ENCODE data around the gene ZNF205.
A peak's percentile ranks its signal among the peaks of the same experiment; 100 is the strongest.

ZNF205 gene

DNA sequence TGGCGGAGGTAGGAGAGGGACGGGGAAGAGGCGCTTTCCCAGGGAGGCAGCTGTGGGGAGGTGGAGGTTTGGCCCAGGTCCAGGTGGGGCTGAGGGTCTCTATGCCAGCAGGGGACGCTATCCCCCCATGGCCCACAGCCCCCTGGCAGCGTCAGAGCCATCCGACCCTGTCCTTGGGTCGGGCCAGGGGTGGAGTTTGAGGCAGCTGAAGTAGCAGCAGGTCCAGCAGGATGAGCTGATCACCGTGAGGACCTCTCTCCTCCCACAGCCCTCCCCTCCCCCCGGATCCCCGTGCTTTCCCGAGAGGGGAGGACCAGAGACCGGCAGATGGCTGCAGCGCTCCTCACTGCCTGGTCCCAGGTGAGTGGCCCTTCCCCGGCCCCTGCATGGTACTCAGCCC is 3.2 kb downstream of the ZNF205 start:
- DNase-seq (ENCODE audit: insufficient read length) = no peak
- TF ChIP-seq POLR2A (IDR thresholded peaks at IDR 0.05; ENCODE audit: low read depth, low read length) (no peak), POLR2AphosphoS5 (IDR thresholded peaks at IDR 0.05; ENCODE audit: low read depth, low read length) (no peak), TAF1 (IDR thresholded peaks at IDR 0.05; ENCODE audit: borderline replicate concordance, low read depth, low read length) (no peak)
- no peak for FAIRE-seq

- FAIRE-seq (no peak), DNase-seq (ENCODE audit: insufficient read length) (peak; percentile 16)
- TF ChIP-seq POLR2A (IDR thresholded peaks at IDR 0.05; ENCODE audit: low read depth, low read length) (no peak), POLR2AphosphoS5 (IDR thresholded peaks at IDR 0.05; ENCODE audit: low read depth, low read length) (no peak), TAF1 (IDR thresholded peaks at IDR 0.05; ENCODE audit: borderline replicate concordance, low read depth, low read length) (no peak)
Measured at GRCh38 chr16:3118204-3118790, 5.9 kb downstream of the ZNF205 start.

DNA sequence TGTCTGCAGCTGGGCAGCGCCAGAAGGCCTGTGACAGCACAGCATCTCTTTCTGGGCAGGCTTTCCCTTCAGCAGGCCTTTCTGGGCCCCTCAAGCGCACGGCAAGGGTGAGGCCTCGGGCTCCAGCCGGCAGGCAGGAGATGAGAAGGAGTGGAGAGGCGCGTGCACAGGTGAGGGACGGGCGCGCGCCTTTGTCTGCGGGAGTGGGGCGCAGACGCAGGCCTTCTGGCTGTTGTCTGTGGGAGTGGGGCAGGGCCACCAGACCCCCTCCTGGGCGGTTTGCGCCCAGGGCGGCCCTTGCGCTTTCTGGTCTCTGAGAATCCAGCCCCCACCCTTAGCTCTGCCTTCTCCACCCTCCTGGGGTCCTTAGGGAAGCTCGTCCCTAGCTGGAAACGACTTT is 6.5 kb downstream of the ZNF205 start:
- DNase-seq (ENCODE audit: insufficient read length) = peak; percentile 25
- FAIRE-seq = no peak
- TF ChIP-seq POLR2AphosphoS5 (IDR thresholded peaks at IDR 0.05; ENCODE audit: low read depth, low read length) = no peak
- TF ChIP-seq POLR2A (IDR thresholded peaks at IDR 0.05; ENCODE audit: low read depth, low read length) = no peak
- TF ChIP-seq TAF1 (IDR thresholded peaks at IDR 0.05; ENCODE audit: borderline replicate concordance, low read depth, low read length) = no peak

DNA sequence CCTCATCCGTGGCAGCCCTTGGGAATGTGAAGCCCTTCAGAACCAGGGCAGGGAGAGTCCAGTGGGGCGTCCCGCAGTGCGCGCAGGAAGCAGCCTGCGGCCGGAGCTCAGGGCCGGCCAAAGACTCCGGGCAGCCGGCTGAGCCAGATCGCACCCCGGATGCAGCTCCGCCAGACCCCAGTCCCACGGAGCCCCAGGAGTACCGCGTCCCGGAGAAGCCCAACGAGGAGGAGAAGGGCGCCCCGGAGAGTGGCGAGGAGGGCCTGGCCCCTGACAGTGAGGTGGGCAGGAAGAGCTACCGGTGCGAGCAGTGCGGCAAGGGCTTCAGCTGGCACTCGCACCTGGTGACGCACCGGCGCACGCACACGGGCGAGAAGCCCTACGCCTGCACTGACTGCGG is 6.9 kb downstream of the ZNF205 start:
- TF ChIP-seq POLR2A (IDR thresholded peaks at IDR 0.05; ENCODE audit: low read depth, low read length) (no peak), TAF1 (IDR thresholded peaks at IDR 0.05; ENCODE audit: borderline replicate concordance, low read depth, low read length) (no peak), POLR2AphosphoS5 (IDR thresholded peaks at IDR 0.05; ENCODE audit: low read depth, low read length) (no peak)
- no peak for FAIRE-seq
- DNase-seq (ENCODE audit: insufficient read length) = peak; percentile 16

DNA sequence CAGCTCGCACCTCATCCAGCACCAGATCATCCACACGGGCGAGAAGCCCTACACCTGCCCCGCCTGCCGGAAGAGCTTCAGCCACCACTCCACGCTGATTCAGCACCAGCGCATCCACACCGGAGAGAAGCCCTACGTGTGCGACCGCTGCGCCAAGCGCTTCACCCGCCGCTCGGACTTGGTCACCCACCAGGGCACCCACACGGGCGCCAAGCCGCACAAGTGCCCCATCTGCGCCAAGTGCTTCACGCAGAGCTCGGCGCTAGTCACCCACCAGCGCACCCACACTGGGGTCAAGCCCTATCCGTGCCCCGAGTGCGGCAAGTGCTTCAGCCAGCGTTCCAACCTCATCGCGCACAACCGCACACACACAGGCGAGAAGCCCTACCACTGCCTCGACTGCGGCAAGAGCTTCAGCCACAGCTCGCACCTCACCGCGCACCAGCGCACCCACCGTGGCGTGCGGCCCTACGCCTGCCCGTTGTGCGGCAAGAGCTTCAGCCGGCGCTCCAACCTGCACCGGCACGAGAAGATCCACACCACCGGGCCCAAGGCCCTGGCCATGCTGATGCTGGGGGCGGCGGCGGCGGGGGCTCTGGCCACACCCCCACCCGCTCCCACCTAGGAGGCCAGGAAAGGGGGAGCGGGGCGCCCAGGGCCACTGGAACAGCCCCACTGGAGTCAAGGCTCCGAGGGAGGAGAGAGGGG is 7.5 kb downstream of the ZNF205 start:
- FAIRE-seq (no peak), DNase-seq (ENCODE audit: insufficient read length) (no peak)
- no peak for TF ChIP-seq TAF1 (IDR thresholded peaks at IDR 0.05; ENCODE audit: borderline replicate concordance, low read depth, low read length)
- no peak for TF ChIP-seq POLR2AphosphoS5 (IDR thresholded peaks at IDR 0.05; ENCODE audit: low read depth, low read length)
- TF ChIP-seq POLR2A (IDR thresholded peaks at IDR 0.05; ENCODE audit: low read depth, low read length) = no peak

DNA sequence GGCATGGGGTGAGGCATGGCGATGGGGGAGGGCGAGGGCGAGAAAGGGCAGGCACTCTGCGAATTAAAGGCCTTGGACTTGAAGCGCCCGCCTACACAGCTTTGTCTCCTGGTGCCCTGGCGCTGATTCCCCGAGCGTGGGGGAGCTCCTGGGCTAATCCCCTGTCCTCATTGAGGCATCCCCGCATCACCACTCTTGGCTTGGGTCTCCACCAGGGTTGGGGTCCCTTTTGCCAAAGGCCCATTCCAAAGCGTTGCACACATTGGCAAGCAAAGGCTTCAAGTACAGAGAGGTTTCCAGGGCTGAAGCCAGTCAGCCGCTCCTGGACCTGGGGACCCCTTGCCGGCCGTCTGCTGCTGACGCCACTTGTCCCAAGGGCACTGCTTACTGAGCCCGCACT is 8.0 kb downstream of the ZNF205 start:
- no peak for FAIRE-seq
- no peak for TF ChIP-seq TAF1 (IDR thresholded peaks at IDR 0.05; ENCODE audit: borderline replicate concordance, low read depth, low read length)
- no peak for TF ChIP-seq POLR2A (IDR thresholded peaks at IDR 0.05; ENCODE audit: low read depth, low read length)
- TF ChIP-seq POLR2AphosphoS5 (IDR thresholded peaks at IDR 0.05; ENCODE audit: low read depth, low read length) = no peak

GRCh38 chr16:3121851-3122467 is 9.6 kb downstream of the ZNF205 start:
- TF ChIP-seq TAF1 (IDR thresholded peaks at IDR 0.05; ENCODE audit: borderline replicate concordance, low read depth, low read length) (no peak), POLR2AphosphoS5 (IDR thresholded peaks at IDR 0.05; ENCODE audit: low read depth, low read length) (no peak), POLR2A (IDR thresholded peaks at IDR 0.05; ENCODE audit: low read depth, low read length) (no peak)
- FAIRE-seq (no peak), DNase-seq (ENCODE audit: insufficient read length) (no peak)

More for the DNA sequence above, 8.0 kb downstream of the ZNF205 start:
- DNase-seq (ENCODE audit: insufficient read length) = peak; percentile 7

DNA sequence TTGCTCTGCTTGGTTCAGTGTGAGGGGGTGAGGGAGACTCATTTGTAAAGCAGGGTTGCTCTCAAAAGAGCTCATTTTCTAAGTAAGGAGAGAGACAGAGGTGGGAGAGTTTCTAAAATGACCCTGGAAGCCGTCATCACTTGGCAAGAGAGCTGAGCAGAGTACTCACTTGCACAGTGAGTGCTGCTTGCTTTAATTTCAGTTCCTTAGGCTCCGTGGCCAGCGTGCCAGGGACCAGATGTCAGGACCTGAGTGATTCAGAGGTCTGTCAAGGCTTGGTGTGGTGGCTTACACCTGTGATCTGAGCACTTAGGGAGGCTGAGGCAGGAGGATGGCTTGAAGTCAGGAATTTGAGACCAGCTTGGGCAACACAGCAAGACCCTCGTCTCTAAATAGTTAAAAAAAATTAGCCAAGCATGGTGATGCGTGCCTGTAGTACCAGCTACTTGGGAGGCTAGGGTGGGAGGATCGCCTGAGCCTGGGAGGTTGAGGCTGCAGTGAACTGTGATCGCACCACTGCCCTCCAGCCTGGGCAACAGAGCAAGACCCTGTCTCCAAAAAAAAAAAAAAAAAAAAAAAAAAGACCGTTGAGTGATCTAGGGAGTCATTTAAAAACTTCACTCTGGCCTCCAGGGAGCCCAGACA is 10.7 kb downstream of the ZNF205 start:
- TF ChIP-seq POLR2AphosphoS5 (IDR thresholded peaks at IDR 0.05; ENCODE audit: low read depth, low read length) (no peak), TAF1 (IDR thresholded peaks at IDR 0.05; ENCODE audit: borderline replicate concordance, low read depth, low read length) (no peak), POLR2A (IDR thresholded peaks at IDR 0.05; ENCODE audit: low read depth, low read length) (no peak)
- FAIRE-seq (no peak), DNase-seq (ENCODE audit: insufficient read length) (no peak)

DNA sequence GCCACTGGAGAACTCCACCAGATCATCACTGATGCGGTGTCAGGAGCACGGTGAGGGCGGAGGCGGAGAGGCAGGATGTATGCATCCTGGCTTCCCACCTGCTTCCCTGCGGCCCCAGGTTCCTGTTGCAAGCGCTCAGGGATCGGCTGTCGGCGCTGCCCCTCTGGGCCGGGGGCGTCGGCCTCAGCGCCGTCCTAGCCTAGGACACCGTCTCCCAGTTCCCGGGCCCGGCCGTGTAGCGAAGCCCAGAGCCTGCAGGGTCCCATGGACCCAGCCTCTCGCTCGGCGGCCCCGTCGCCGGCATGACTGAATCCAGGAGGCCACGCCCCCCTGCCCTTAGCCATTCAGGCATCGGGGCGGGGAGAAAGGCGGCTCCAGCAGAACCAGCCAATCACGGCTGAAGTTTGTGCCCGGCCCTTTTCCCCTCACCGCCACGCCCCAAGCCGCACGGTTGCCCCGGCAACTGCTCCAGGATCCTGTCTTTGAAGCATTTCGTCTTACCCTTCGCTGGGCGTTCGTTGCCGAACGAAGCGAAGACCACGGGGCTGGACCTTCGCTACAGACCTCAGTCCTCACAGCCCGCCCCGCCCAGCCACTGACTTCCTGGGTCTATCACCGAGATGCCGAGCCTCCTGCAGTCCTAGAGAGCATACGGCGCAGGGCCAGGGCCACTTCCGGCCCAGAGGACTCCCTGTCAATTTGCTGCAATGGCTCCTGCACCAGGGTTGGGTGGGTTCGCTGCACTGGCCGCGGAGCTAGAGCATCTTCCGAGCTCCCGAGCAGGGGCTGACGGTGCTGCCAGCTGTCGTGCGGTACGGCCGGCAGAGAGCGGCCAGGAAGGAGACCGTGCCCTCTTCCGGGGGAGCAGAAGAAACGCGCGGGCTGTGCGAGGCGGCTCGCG is 11.8 kb downstream of the ZNF205 start:
- FAIRE-seq (peak; percentile 99), DNase-seq (ENCODE audit: insufficient read length) (peak; percentile 92)
- TF ChIP-seq TAF1 (IDR thresholded peaks at IDR 0.05; ENCODE audit: borderline replicate concordance, low read depth, low read length) (peak; percentile 79), POLR2AphosphoS5 (IDR thresholded peaks at IDR 0.05; ENCODE audit: low read depth, low read length) (peak; percentile 57), POLR2A (IDR thresholded peaks at IDR 0.05; ENCODE audit: low read depth, low read length) (peak; percentile 77)

DNA sequence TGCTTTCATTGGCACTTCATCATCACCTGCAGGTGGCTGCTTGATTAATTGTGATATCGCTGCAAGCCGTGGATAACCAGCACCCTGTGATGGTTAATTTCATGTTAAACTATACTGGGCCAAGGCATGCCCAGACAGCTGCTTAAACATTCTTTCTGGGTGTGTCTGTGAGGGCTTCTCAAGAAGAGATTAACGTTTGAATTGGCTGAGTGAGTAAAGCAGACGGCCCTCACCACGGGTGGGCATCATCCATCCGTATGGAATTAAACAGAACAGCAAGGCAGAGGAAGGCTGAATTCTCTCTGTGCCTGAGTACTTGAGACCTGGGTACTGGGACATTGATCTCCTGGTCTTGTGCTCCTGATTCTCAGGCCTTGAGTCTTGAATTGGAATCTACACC is 15.4 kb downstream of the ZNF205 start:
- no peak for TF ChIP-seq POLR2A (IDR thresholded peaks at IDR 0.05; ENCODE audit: low read depth, low read length)
- TF ChIP-seq POLR2AphosphoS5 (IDR thresholded peaks at IDR 0.05; ENCODE audit: low read depth, low read length) = no peak
- TF ChIP-seq TAF1 (IDR thresholded peaks at IDR 0.05; ENCODE audit: borderline replicate concordance, low read depth, low read length) = no peak
- DNase-seq (ENCODE audit: insufficient read length) = no peak

More for the DNA sequence above, 15.4 kb downstream of the ZNF205 start:
- no peak for FAIRE-seq

Measured in GM12892 (cell line).